Small intestine (tissue), 7 donors: Measurements from ENCODE around the gene TMEM8B. TPM values are rescaled to one million over a fixed set of nuclear protein-coding genes. Genes with fewer than 3 reads are reported as not detected.
"Not testable (repeated sequence)": the region's sequence is repeated elsewhere in the genome, so short reads cannot be mapped to it uniquely, and the experiment has no call there.

Source experiments
- DNase-seq, 2 donors: peaks; one replicate each; pipeline versions ENCODE4 v3.0.0 to v3.0.0-alpha.2; 2013
- FAIRE-seq: peaks from 2 replicates; lab custom pipeline; 2012; peaks lifted over from hg19 to GRCh38; lab: Jason Lieb, UNC
- H3K27ac ChIP-seq, 3 donors: one replicate each; pipeline ENCODE4 v1.5.1; 2013; ENCODE audit warnings: low read length in 2 of 3, mild to moderate bottlenecking in 2 of 3, control low read depth in 1 of 3, inconsistent platforms in 1 of 3, low read depth in 1 of 3, moderate library complexity in 1 of 3
- H3K27me3 ChIP-seq, 3 donors: one replicate each; pipeline ENCODE4 v1.6.1; 2013; ENCODE audit warnings: low read length in 3 of 3, inconsistent platforms in 1 of 3; ENCODE audit not compliant: control insufficient read depth in 3 of 3, insufficient read depth in 3 of 3
- H3K36me3 ChIP-seq, 3 donors: one replicate each; pipeline ENCODE4 v1.6.1; 2013; ENCODE audit warnings: low read length in 3 of 3, inconsistent platforms in 1 of 3, low read depth in 1 of 3, mild to moderate bottlenecking in 1 of 3, moderate library complexity in 1 of 3; ENCODE audit not compliant: control insufficient read depth in 3 of 3, insufficient read depth in 2 of 3
- H3K4me1 ChIP-seq, 3 donors: one replicate each; pipeline ENCODE4 v1.6.1; 2013; ENCODE audit warnings: low read length in 2 of 3, inconsistent platforms in 1 of 3, low read depth in 1 of 3, mild to moderate bottlenecking in 1 of 3, moderate library complexity in 1 of 3; ENCODE audit not compliant: control insufficient read depth in 3 of 3, insufficient read depth in 2 of 3
- H3K4me3 ChIP-seq, 3 donors: one replicate each; pipeline ENCODE4 v1.5.1; 2013; ENCODE audit warnings: low read length in 3 of 3, control low read depth in 1 of 3, inconsistent platforms in 1 of 3, low read depth in 1 of 3, mild to moderate bottlenecking in 1 of 3, moderate library complexity in 1 of 3
- H3K9me3 ChIP-seq, 2 donors: one replicate each; pipeline ENCODE4 v1.6.1; 2013; ENCODE audit warnings: low read depth in 1 of 2, low read length in 1 of 2; ENCODE audit not compliant: control insufficient read depth in 2 of 2, insufficient read depth in 1 of 2
- WGBS, 3 donors: extraction: QIAGEN DNeasy Blood & Tissue Kit; methylation state at CpG; one replicate each; pipeline ENCODE4 v1.1.7; 2013; 5-methylcytosine and 5-hydroxymethylcytosine counted together
- polyA plus RNA-seq, 4 donors: library from polyadenylated mRNA; stranded (reverse) in 3 of 4; unstranded in 1 of 4; fragments of 200-250 nt in 3 of 4; fragments of 120-200 nt in 1 of 4; gene quantifications; one replicate each; pipeline versions ENCODE4 v1.2.1 to v1.2.3, GENCODE V29; 2013
- donor health status: healthy with polysubstance abuse.
- donor health status: control.
- donor health status: control.
- donor health status: Bipolar disorder and iron deficiency.
- donor health status: healthy.

The TMEM8B gene
- polyA plus RNA-seq, 4 donors, result 0.89 to 35.9 (median 4.5) TPM

DNA sequence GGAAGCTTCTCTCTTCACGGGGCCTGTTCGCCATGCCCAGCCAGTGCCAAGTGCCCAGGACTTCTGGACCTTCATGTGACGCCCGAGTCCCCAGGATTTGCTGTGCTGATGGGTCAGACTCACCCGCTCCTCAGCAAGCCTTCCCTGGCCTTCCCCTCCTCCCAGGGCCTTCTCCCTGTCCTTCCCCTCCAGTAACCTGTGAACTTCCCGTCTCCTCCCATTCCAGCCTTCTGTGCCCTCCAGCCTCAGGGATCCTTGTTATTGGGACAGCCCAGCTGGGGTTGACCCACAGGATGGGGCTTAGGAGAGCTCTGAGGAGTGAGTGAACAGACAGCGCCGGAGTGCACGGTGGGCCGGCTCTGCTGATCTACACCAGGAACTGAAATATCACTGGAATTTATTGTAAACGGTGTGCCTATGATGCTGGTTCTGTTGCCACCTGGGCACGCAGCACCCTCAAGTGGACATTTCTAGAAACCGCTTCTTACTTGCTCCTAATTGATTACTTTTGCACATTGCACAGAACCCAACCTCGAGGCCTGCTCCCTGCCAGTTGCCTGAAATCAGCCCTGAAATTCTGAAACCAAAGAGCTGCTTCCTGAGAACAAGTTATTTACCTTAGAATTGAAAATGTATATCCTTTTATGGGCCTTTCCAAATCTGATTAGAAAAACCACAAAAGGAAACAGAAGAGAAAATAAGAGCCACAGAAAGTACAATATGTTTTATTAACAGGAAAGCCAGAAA, 81.8 kb downstream of the TMEM8B start:
- Histone ChIP-seq H3K4me3 (no peak overlapping the region), H3K27me3 (no peaks in the 10 kb centered on the region), H3K36me3 (peaks cover 0 to 2% (median 0%) of the 10 kb centered on the region in 3 donors), H3K27ac (peak overlapping the region in 2 of 3 donors; percentile 97), H3K9me3 (no peaks in the 10 kb centered on the region), H3K4me1 (peaks cover 23 to 64% (median 32%) of the 10 kb centered on the region in 3 donors)
- WGBS, 3 donors, result 39 to 49% (median 44%) methylated on average over 12 to 14 of the region's 14 CpGs
- DNase-seq (peak; percentile 69 to 84), FAIRE-seq (no peak)

DNA sequence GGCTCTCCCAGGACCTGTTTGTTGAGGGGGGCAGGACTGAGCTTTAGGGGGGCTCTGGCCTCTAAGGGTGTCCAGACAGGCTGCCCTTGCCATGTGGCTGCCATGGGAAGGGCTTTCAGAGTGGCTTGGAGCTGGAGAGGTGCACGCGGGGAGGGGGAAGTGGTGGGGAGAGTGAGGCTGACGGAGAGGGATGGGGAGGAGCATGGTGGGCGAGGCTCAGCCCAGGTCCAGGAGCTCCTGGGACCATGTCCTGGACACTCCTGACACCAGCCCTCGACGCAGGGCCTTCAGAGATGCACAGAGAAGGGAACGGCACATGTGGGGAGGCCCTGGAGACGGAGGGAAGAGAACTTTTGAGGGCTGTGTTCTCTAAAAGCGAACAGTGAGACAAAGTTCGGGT, 82.7 kb downstream of the TMEM8B start:
- Histone ChIP-seq H3K9me3 (no peaks in the 10 kb centered on the region), H3K4me3 (no peak overlapping the region), H3K36me3 (peaks cover 0 to 2% (median 0%) of the 10 kb centered on the region in 3 donors), H3K4me1 (peaks cover 26 to 64% (median 28%) of the 10 kb centered on the region in 3 donors), H3K27ac (peak overlapping the region in 1 of 3 donors; percentile 64), H3K27me3 (no peaks in the 10 kb centered on the region)
- DNase-seq, result no peak
- WGBS, 3 donors, result 83 to 86% (median 84%) methylated on average over 10 of the region's 10 CpGs
- FAIRE-seq, result no peak

DNA sequence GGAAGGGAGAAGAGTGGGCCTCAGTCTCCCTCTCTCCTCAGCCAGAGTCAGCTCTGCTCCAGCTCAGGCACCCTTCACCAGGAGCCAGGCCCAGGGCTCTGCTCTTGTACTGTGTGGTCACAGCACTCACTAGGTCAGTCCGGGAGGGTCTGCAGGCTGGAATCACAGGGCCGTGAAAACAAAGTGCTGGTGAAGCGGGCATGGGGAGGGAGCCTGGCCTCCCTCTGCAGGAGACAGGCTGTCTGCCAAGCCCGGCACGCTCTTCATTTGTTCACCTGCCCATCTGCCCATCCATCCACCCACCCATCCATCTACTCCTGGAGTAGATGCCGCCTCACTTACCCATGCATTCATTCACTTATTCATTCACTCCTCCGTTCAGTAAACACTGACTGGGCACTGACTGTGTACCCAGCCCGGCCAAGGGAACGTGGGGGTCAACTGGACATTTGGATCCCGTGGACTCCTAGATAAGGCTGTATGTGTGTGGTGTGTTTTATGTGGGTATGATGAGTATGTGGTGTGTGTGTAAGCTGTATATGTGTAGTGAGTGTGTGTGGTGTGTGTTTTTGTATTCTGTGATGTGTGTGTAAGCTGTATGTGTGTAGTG, 83.9 kb downstream of the TMEM8B start:
- DNase-seq (no peak), FAIRE-seq (no peak)
- Histone ChIP-seq H3K4me1 (peaks cover 21 to 63% (median 21%) of the 10 kb centered on the region in 3 donors), H3K27me3 (no peaks in the 10 kb centered on the region), H3K9me3 (no peaks in the 10 kb centered on the region), H3K36me3 (no peaks in the 10 kb centered on the region), H3K4me3 (no peak overlapping the region), H3K27ac (no peak overlapping the region)
- 79 to 86% (median 84%) methylated on average over 10 of the region's 10 CpGs for WGBS, 3 donors

DNA sequence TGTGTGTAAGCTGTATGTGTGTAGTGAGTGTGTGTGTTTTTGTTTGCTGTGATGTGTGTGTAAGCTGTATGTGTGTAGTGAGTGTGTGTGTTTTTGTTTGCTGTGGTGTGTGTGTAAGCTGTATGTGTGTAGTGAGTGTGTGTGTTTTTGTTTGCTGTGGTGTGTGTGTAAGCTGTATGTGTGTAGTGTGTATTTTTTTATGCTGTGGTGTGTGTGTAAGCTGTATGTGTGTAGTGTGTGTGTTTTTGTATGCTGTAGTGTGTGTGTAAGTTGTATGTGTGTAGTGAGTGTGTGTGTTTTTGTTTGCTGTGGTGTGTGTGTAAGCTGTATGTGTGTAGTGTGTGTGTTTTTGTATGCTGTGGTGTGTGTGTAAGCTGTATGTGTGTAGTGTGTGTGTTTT, 84.4 kb downstream of the TMEM8B start:
- DNase-seq, H3K27ac ChIP-seq, H3K9me3 ChIP-seq, H3K36me3 ChIP-seq, H3K27me3 ChIP-seq, FAIRE-seq, H3K4me3 ChIP-seq: not testable (repeated sequence)
- H3K4me1 ChIP-seq, result peaks cover 17 to 62% (median 19%) of the 10 kb centered on the region in 3 donors

DNA sequence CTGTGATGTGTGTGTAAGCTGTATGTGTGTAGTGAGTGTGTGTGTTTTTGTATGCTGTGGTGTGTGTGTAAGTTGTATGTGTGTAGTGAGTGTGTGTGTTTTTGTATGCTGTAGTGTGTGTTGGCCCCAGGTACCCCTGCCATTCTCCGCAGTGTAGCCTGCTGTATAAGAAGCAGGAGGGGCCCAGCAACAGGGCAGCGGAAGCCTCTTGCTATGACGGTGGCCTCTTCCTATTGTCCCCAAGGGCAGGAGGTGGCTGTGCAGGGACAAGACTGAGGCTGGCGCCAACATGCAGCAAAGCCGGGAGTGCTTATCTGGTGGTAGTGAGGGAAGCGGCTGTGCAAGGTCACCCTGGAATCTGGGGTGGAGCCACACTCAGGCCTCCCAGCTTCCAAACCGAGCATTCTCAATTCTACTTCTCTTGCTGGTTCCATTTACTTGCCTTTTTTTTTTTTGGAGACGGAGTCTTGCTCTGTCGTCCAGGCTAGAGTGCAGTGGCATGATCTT, 85.3 kb downstream of the TMEM8B start:
- FAIRE-seq, result peak; percentile 98
- peak; percentile 91 for DNase-seq
- Histone ChIP-seq H3K4me3 (no peak overlapping the region), H3K36me3 (no peaks in the 10 kb centered on the region), H3K27ac (peak overlapping the region; percentile 42 to 81 (median 66)), H3K4me1 (peaks cover 12 to 62% (median 13%) of the 10 kb centered on the region in 3 donors), H3K27me3 (no peaks in the 10 kb centered on the region), H3K9me3 (no peaks in the 10 kb centered on the region)
- WGBS, 3 donors, result 10 to 37% (median 22%) methylated on average over 9 of the region's 9 CpGs

Other genes with a start within 250 kb of the TMEM8B start
- 10 to 100 TPM; 22.4 to 53.0 (median 43.1) TPM for gene TESK1, start 224.0 kb upstream of the TMEM8B start, polyA plus RNA-seq
- gene CD72, start 210.8 kb upstream of the TMEM8B start, polyA plus RNA-seq, result 1 to 10 TPM in 3 of 4 donors, under 1 TPM in 1; 0.54 to 2.3 (median 1.6) TPM
- gene SIT1, start 178.3 kb upstream of the TMEM8B start, polyA plus RNA-seq, result 1 to 10 TPM in 3 of 4 donors, under 1 TPM in 1; 0.89 to 5.9 (median 1.4) TPM
- 100 to 1,000 TPM in 1 of 4 donors, not detected in 3; 269 TPM for gene RMRP, start 171.2 kb upstream of the TMEM8B start, polyA plus RNA-seq
- 10 to 100 TPM; 10.6 to 49.0 (median 27.3) TPM for gene CCDC107, start 170.9 kb upstream of the TMEM8B start, polyA plus RNA-seq
- 1 to 10 TPM in 2 of 4 donors, under 1 TPM in 2; 0.54 to 8.7 (median 3.3) TPM for gene ARHGEF39, start 164.0 kb upstream of the TMEM8B start, polyA plus RNA-seq
- gene CA9, start 155.3 kb upstream of the TMEM8B start, polyA plus RNA-seq, result 100 to 1,000 TPM in 1 of 4 donors, 1 to 10 TPM in 2, under 1 TPM in 1; 0.09 to 172 (median 4.4) TPM
- gene TPM2, start 139.3 kb upstream of the TMEM8B start, polyA plus RNA-seq, result 100 to 1,000 TPM in 1 of 4 donors, 10 to 100 TPM in 3; 23.0 to 253 (median 81.2) TPM
- 100 to 1,000 TPM in 1 of 4 donors, 10 to 100 TPM in 3; 82.1 to 103 (median 88.5) TPM for gene TLN1, start 97.0 kb upstream of the TMEM8B start, polyA plus RNA-seq
- gene CREB3, start 96.6 kb upstream of the TMEM8B start, polyA plus RNA-seq, result 10 to 100 TPM; 22.3 to 31.2 (median 27.7) TPM
- 100 to 1,000 TPM in 3 of 4 donors, 10 to 100 TPM in 1; 63.4 to 176 (median 136) TPM for gene GBA2, start 80.0 kb upstream of the TMEM8B start, polyA plus RNA-seq
- gene RGP1, start 79.9 kb upstream of the TMEM8B start, polyA plus RNA-seq, result 10 to 100 TPM in 3 of 4 donors, 1 to 10 TPM in 1; 8.1 to 20.9 (median 15.4) TPM
- under 1 TPM in 2 of 4 donors, not detected in 2; 0.18 to 0.52 TPM for gene MSMP, start 75.0 kb upstream of the TMEM8B start, polyA plus RNA-seq
- 10 to 100 TPM in 1 of 4 donors, 1 to 10 TPM in 2, under 1 TPM in 1; 0.89 to 12.0 (median 4.9) TPM for gene NPR2, start 37.6 kb upstream of the TMEM8B start, polyA plus RNA-seq
- under 1 TPM in 2 of 4 donors, not detected in 2; 0.49 to 0.72 TPM for gene SPAG8, start 17.0 kb upstream of the TMEM8B start, polyA plus RNA-seq
- 100 to 1,000 TPM in 2 of 4 donors, 10 to 100 TPM in 2; 34.4 to 138 (median 93.9) TPM for gene HINT2, start 14.2 kb upstream of the TMEM8B start, polyA plus RNA-seq
- under 1 TPM in 1 of 4 donors, not detected in 3; 0.09 TPM for gene FAM221B, start 496 bp upstream of the TMEM8B start, polyA plus RNA-seq
- gene OR13J1, start 41.2 kb downstream of the TMEM8B start, polyA plus RNA-seq, result under 1 TPM in 1 of 4 donors, not detected in 3; 0.19 TPM
- gene HRCT1, start 77.0 kb downstream of the TMEM8B start, polyA plus RNA-seq, result 10 to 100 TPM in 1 of 4 donors, 1 to 10 TPM in 3; 1.8 to 17.8 (median 7.5) TPM
- under 1 TPM; 0.45 to 0.81 (median 0.54) TPM for gene SPAAR, start 80.3 kb downstream of the TMEM8B start, polyA plus RNA-seq
- gene OR2S2, start 128.9 kb downstream of the TMEM8B start, polyA plus RNA-seq, result under 1 TPM in 1 of 4 donors, not detected in 3; 0.06 TPM
- 1 to 10 TPM in 2 of 4 donors, under 1 TPM in 1, not detected in 1; 0.81 to 5.0 (median 4.7) TPM for gene RECK, start 207.7 kb downstream of the TMEM8B start, polyA plus RNA-seq